Activated B cell treated with CpG ODN at 0.5 μM for 24 hours (primary cell): ENCODE measurements around the gene PLCH1. TPM values are rescaled to one million over a fixed set of nuclear protein-coding genes. Genes with fewer than 3 reads are reported as not detected.

Experiments used
- ATAC-seq: fragments of 200-7000 bp; cut with Tn5 transposase; one replicate; pipeline ENCODE4 v1.10.0; 2021; ENCODE audit warnings: low read depth, mild to moderate bottlenecking, moderate library complexity
- CTCF ChIA-PET: fragments of 350-600 bp; sonication (Branson Sonifier 250); formaldehyde crosslinking; loops from one replicate; lab custom pipeline; 2021; ENCODE audit warnings: antibody characterized with exemption; lab: Charles Lee
- POLR2A ChIA-PET: fragments of 350-600 bp; sonication (Branson Sonifier 250); formaldehyde crosslinking; loops from one replicate; lab custom pipeline; 2021; ENCODE audit warnings: antibody characterized with exemption; lab: Charles Lee
- DNase-seq: peaks from one replicate; pipeline ENCODE4 v3.0.0; 2022
- H3K27ac Mint-ChIP-seq: one replicate; pipeline ENCODE4 v1.8.0; 2020; ENCODE audit warnings: mixed read lengths
- H3K27me3 Mint-ChIP-seq: one replicate; pipeline ENCODE4 v1.8.0; 2021; ENCODE audit warnings: mixed read lengths
- H3K36me3 Mint-ChIP-seq: one replicate; pipeline ENCODE4 v1.8.0; 2021; ENCODE audit warnings: low read depth, mixed read lengths
- H3K4me1 Mint-ChIP-seq: one replicate; pipeline ENCODE4 v1.8.0; 2021; ENCODE audit warnings: mixed read lengths
- H3K4me3 Mint-ChIP-seq: one replicate; pipeline ENCODE4 v1.8.0; 2020; ENCODE audit warnings: mild to moderate bottlenecking, mixed read lengths
- H3K9me3 Mint-ChIP-seq: one replicate; pipeline ENCODE4 v1.8.0; 2020; ENCODE audit warnings: mixed read lengths
- CTCF ChIP-seq: fragments of 200-600 bp; IDR thresholded peaks from one replicate; pipeline ENCODE4 v1.8.0; 2022; ENCODE audit warnings: antibody characterized with exemption, mild to moderate bottlenecking
- intact Hi-C: fragments of 100-400 bp; cut with micrococcal nuclease; formaldehyde crosslinking; loops from one replicate; pipeline ENCODE4 v1.15.1; 2024
- total RNA-seq: library from RNA; stranded (reverse); gene quantifications from 2 replicates; pipeline ENCODE4 v1.2.3, GENCODE V29; 2022

PLCH1 gene
- total RNA-seq, 1 donor from 2014 or later = 0.27 TPM

GRCh38 chr3:155363690-155364070 lies 381.2 kb downstream of the PLCH1 start:
- no peak for TF ChIP-seq CTCF
- H3K36me3 Mint-ChIP-seq = peaks cover 3% of the 10 kb centered on the region
- intact Hi-C loops = no loop called here
- CTCF ChIA-PET = no interaction called here
- DNase-seq (no peak), ATAC-seq (no peak)
- POLR2A ChIA-PET = no interaction called here
- peaks cover 2% of the 10 kb centered on the region for H3K4me1 Mint-ChIP-seq
- H3K27me3 Mint-ChIP-seq = no peaks in the 10 kb centered on the region
- H3K4me3 Mint-ChIP-seq = no peak overlapping the region
- peaks cover 10% of the 10 kb centered on the region for H3K9me3 Mint-ChIP-seq
- H3K27ac Mint-ChIP-seq = no peak overlapping the region

- intact Hi-C loops = no loop called here
- POLR2A ChIA-PET = no interaction called here
- DNase-seq = no peak
- TF ChIP-seq CTCF = no peak
- Mint-ChIP-seq H3K27me3 (no peaks in the 10 kb centered on the region), H3K36me3 (peaks cover 3% of the 10 kb centered on the region), H3K4me1 (peaks cover 2% of the 10 kb centered on the region), H3K27ac (no peak overlapping the region), H3K9me3 (peaks cover 10% of the 10 kb centered on the region), H3K4me3 (no peak overlapping the region)
- CTCF ChIA-PET = no interaction called here
- ATAC-seq = no peak
Measured at GRCh38 chr3:155362808-155363689, 381.8 kb downstream of the PLCH1 start.

- no peaks in the 10 kb centered on the region for H3K4me1 Mint-ChIP-seq
- H3K36me3 Mint-ChIP-seq = peaks cover 3% of the 10 kb centered on the region
- ChIA-PET POLR2A (no interaction called here), CTCF (interaction anchor here (1.4 kb wide), 1 partner anchor 340 kb away, joined by 3 read pairs; no protein-coding TSS in a partner anchor)
- peaks cover 8% of the 10 kb centered on the region for H3K9me3 Mint-ChIP-seq
- TF ChIP-seq CTCF = no peak
- DNase-seq (no peak), ATAC-seq (no peak)
- H3K27me3 Mint-ChIP-seq = peaks cover 2% of the 10 kb centered on the region
- intact Hi-C loops = no loop called here
- no peak overlapping the region for H3K4me3 Mint-ChIP-seq
- no peak overlapping the region for H3K27ac Mint-ChIP-seq
Measured at GRCh38 chr3:155360281-155360680, 384.6 kb downstream of the PLCH1 start.

GRCh38 chr3:155356594-155357370 lies 388.1 kb downstream of the PLCH1 start:
- Mint-ChIP-seq H3K27ac (no peak overlapping the region), H3K27me3 (peaks cover 2% of the 10 kb centered on the region), H3K9me3 (no peaks in the 10 kb centered on the region), H3K4me1 (no peaks in the 10 kb centered on the region), H3K4me3 (no peak overlapping the region), H3K36me3 (no peaks in the 10 kb centered on the region)
- no peak for TF ChIP-seq CTCF
- POLR2A ChIA-PET = no interaction called here
- CTCF ChIA-PET = interaction anchor here (1.2 to 3.5 kb wide), 2 partner anchors 345 to 347 kb away, joined by 3 to 22 read pairs; no protein-coding TSS in a partner anchor
- DNase-seq (no peak), ATAC-seq (no peak)
- intact Hi-C loops = no loop called here

- H3K27ac Mint-ChIP-seq = no peak overlapping the region
- CTCF ChIA-PET = interaction anchor here (6.1 kb wide), 1 partner anchor 347 kb away, joined by 61 read pairs; no protein-coding TSS in a partner anchor
- no peak for TF ChIP-seq CTCF
- DNase-seq = no peak
- POLR2A ChIA-PET = interaction anchor here (0.6 kb wide), 1 partner anchor 1030 kb away, joined by 3 read pairs; the partner anchor contains the start of gene DHX36
- no peak overlapping the region for H3K4me3 Mint-ChIP-seq
- no peak for ATAC-seq
- no peaks in the 10 kb centered on the region for H3K36me3 Mint-ChIP-seq
- H3K9me3 Mint-ChIP-seq = no peaks in the 10 kb centered on the region
- no peaks in the 10 kb centered on the region for H3K4me1 Mint-ChIP-seq
- peaks cover 2% of the 10 kb centered on the region for H3K27me3 Mint-ChIP-seq
- intact Hi-C loops = loop anchor here (5.0 kb wide), 2 partner anchors 498 to 1153 kb away; partner anchors contain the start of gene SLC33A1
Measured at GRCh38 chr3:155354658-155355057, 390.2 kb downstream of the PLCH1 start.
